Thoracic aorta endothelial cell (primary cell): ENCODE data around the gene PNPLA4. TPM values are rescaled to one million over a fixed set of nuclear protein-coding genes. Genes with fewer than 3 reads are reported as not detected.

ENCODE experiments used
- small RNA-seq: library from RNA; depleted of rRNA; stranded (forward); fragments of <200 nt; gene quantifications from one replicate; pipeline ENCODE3, GENCODE V24; 2012
- total RNA-seq: library from RNA; depleted of rRNA; stranded (reverse); fragments of >200 nt; gene quantifications from 2 replicates; pipeline ENCODE4 v1.2.3, GENCODE V29; 2012

PNPLA4 gene, protein sequence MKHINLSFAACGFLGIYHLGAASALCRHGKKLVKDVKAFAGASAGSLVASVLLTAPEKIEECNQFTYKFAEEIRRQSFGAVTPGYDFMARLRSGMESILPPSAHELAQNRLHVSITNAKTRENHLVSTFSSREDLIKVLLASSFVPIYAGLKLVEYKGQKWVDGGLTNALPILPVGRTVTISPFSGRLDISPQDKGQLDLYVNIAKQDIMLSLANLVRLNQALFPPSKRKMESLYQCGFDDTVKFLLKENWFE
- total RNA-seq, result 7.8 and 11.1 TPM in 2 replicates

GRCh38 chrX:7927259-7928167 is at the start of gene PNPLA4:
Gene PNPLA4, minus strand, starts transcription at chrX:7927413. Its CDS starts 1,294 bp downstream, at chrX:7926119.

Small RNA genes lying within 50 kb of the gene (small RNA-seq; reads per million reads assigned to genes)
- not detected for gene AC005296.1

Other genes starting within 250 kb of the PNPLA4 start
- gene VCX, start 84.2 kb downstream of the PNPLA4 start, total RNA-seq, result not detected in 2 replicates
- not detected in 2 replicates for gene VCX2, start 243.9 kb upstream of the PNPLA4 start, total RNA-seq